Endothelial cell of umbilical vein (primary cell): ENCODE data around the gene ASTN1.

Source experiments
- EZH2 ChIP-seq: IDR thresholded peaks from 2 replicates; pipeline ENCODE4 v1.6.1; 2012; ENCODE audit warnings: borderline replicate concordance, low read depth, mild to moderate bottlenecking, moderate library complexity, low read length, inconsistent platforms; ENCODE audit not compliant: severe bottlenecking
- JUN ChIP-seq: IDR thresholded peaks from 2 replicates; pipeline ENCODE4 v1.6.1; 2011; ENCODE audit warnings: borderline replicate concordance, low read depth; ENCODE audit not compliant: insufficient read length, insufficient read depth
- POLR2A ChIP-seq: IDR thresholded peaks from 2 replicates; pipeline ENCODE4 v1.6.1; 2012; ENCODE audit warnings: low read depth, mild to moderate bottlenecking, control low read depth, low read length
- POLR2AphosphoS5 ChIP-seq: IDR thresholded peaks from 2 replicates; pipeline ENCODE4 v1.6.1; 2012; ENCODE audit warnings: low read depth, mild to moderate bottlenecking, control low read depth, low read length, moderate library complexity; ENCODE audit not compliant: insufficient read depth
- TF ChIP-seq, protein P1 (sequence below), 2 donors: IDR thresholded peaks; 1 replicate in 1 of 2; 2 replicates in 1 of 2; pipeline ENCODE4 v1.5.1; 2011; ENCODE audit warnings: low read length in 2 of 2, mild to moderate bottlenecking in 2 of 2, moderate library complexity in 2 of 2, control low read depth in 1 of 2, inconsistent platforms in 1 of 2, low read depth in 1 of 2; ENCODE audit not compliant: insufficient read depth in 1 of 2; ENCODE audit errors: extremely low read depth in 1 of 2

DNA sequence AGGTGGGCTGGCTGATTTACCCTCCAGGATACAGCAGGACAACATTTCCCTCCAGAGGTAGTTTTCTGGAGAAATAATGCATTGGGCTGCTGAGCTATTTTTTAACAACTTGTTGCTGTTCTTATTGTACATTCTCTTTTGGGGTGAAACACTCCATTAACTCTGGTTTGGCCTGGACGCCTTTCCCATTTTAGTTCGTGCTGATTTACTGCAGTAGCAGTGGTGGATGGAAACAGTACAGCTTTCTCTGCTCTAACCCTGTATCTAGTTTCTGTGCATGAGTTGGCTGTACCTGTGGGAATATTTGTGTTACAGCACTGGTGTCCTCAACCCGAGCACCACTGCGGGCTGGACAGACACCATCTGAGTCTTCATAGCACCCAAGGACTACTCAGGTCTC, 325.3 kb downstream of the ASTN1 start:
- TF ChIP-seq JUN (no peak), EZH2 (no peak), POLR2A (no peak), POLR2AphosphoS5 (no peak)
- TF ChIP-seq, protein P1, sequence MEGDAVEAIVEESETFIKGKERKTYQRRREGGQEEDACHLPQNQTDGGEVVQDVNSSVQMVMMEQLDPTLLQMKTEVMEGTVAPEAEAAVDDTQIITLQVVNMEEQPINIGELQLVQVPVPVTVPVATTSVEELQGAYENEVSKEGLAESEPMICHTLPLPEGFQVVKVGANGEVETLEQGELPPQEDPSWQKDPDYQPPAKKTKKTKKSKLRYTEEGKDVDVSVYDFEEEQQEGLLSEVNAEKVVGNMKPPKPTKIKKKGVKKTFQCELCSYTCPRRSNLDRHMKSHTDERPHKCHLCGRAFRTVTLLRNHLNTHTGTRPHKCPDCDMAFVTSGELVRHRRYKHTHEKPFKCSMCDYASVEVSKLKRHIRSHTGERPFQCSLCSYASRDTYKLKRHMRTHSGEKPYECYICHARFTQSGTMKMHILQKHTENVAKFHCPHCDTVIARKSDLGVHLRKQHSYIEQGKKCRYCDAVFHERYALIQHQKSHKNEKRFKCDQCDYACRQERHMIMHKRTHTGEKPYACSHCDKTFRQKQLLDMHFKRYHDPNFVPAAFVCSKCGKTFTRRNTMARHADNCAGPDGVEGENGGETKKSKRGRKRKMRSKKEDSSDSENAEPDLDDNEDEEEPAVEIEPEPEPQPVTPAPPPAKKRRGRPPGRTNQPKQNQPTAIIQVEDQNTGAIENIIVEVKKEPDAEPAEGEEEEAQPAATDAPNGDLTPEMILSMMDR (IDR thresholded peaks at IDR 0.05; ENCODE audit: extremely low read depth in 1 of 2, insufficient read depth in 1 of 2, low read depth in 1 of 2, low read length in 2 of 2) = no peak
